Suprapubic skin (tissue), 4 donors: ENCODE data around the gene CLASP2.

ENCODE experiments used
- EP300 ChIP-seq: sonication (generic); formaldehyde crosslinking; IDR thresholded peaks from one replicate; pipeline ENCODE4 v1.6.1; 2017; ENCODE audit warnings: antibody characterized with exemption
- POLR2A ChIP-seq, 2 donors: fragments of 450-650 bp; IDR thresholded peaks; one replicate each; pipeline ENCODE4 v1.6.1; 2017; ENCODE audit warnings: antibody characterized with exemption in 2 of 2, mild to moderate bottlenecking in 2 of 2, moderate library complexity in 2 of 2
- POLR2AphosphoS5 ChIP-seq, 3 donors: sonication (generic); formaldehyde crosslinking; IDR thresholded peaks; one replicate each; pipeline ENCODE4 v1.6.1; 2017; ENCODE audit warnings: antibody characterized with exemption in 3 of 3
- TF ChIP-seq, protein P1 (sequence below), 2 donors: fragments of 200-600 bp in 1 of 2; fragments of 450-650 bp in 1 of 2; sonication (generic) in 1 of 2; IDR thresholded peaks; one replicate each; pipeline ENCODE4 v1.5.1; 2016 to 2019; ENCODE audit warnings: antibody characterized with exemption in 2 of 2, mild to moderate bottlenecking in 1 of 2, moderate library complexity in 1 of 2

GRCh38 chr3:33634262-33634661 is 83.8 kb downstream of the CLASP2 start:
- TF ChIP-seq, protein P1, sequence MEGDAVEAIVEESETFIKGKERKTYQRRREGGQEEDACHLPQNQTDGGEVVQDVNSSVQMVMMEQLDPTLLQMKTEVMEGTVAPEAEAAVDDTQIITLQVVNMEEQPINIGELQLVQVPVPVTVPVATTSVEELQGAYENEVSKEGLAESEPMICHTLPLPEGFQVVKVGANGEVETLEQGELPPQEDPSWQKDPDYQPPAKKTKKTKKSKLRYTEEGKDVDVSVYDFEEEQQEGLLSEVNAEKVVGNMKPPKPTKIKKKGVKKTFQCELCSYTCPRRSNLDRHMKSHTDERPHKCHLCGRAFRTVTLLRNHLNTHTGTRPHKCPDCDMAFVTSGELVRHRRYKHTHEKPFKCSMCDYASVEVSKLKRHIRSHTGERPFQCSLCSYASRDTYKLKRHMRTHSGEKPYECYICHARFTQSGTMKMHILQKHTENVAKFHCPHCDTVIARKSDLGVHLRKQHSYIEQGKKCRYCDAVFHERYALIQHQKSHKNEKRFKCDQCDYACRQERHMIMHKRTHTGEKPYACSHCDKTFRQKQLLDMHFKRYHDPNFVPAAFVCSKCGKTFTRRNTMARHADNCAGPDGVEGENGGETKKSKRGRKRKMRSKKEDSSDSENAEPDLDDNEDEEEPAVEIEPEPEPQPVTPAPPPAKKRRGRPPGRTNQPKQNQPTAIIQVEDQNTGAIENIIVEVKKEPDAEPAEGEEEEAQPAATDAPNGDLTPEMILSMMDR (IDR thresholded peaks at IDR 0.05) = no peak
- TF ChIP-seq POLR2AphosphoS5 (IDR thresholded peaks at IDR 0.05) = no peak
- no peak for TF ChIP-seq EP300
- no peak for TF ChIP-seq POLR2A (IDR thresholded peaks at IDR 0.05)
